A549 treated with AZD2906 at 1 μM for 4 hours (cell line): ENCODE results near the gene ENO3. TPM values are rescaled to one million over a fixed set of nuclear protein-coding genes. Genes with fewer than 3 reads are reported as not detected.

ENCODE experiments used
- total RNA-seq: library from RNA; stranded (reverse); fragments of 200-300 nt; extraction: Qiagen RNA extraction; gene quantifications from 5 replicates; pipeline ENCODE4 v1.2.3, GENCODE V29; 2022

Gene ENO3
- total RNA-seq: 37.7 to 50.5 TPM (median 43.7 TPM) in 5 replicates

DNA sequence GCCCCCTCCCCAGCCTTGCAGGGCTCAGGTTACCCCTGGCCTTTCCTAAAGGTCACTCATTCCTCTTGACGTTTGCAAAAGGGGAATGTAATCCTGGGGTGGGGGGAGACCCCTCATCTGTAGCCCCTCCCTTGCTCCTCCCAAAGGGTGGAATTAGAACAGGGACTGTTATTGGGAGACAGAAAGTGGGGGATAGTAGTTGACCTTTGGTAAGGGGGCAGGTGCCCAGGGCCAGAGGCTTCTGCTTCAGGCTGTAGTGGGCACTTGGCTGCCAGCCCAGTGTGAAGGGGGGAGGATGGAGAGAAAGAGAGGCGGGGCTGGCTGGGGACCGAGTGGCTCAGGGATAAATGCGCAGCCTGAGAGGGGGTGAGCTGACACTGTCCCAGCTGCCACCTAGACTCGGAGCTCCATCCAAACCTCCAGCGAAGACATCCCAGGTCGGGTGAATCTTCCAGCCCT, at the start of gene ENO3:
TSS of gene ENO3 (plus strand) at position 374 of the 459 bp plus-strand sequence. CDS start 711 bp downstream, outside the sequence.

DNA sequence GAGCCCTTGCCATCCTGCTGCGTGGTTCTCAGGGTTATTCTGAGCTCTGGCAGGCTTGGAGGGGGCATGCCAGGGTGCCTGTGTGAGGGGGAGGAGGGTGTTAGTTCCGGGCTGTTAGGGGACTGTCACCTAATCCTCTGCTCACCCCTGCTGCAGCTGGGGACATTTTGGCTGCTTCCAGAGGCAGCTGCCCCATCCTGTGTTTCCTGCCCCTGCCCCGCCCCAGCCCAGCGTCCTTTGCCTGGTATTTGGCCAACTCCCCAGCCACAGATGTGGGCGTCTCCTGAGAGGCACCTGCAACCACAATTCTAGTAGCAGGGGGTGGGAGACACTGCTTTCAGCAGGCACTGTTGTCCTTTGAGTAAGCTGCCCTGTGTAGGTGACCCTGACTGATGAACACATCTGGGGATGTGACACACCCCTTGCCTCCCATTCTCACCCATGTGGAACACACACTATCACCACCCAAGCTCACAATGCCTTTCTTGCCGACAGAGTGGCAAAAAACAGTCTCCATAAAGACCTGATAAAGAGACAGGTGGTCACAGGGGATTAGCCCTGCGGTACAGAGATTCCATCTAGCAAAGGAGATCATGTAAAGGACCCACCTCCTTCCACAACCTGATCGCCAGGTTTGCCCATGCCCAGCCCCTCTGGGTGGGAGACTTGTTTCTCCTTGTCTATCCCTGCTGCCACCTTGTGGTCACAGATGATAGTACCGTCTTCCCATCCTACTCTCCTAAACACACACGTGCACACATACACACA, 47.7 kb upstream of the ENO3 start, which contains the start of gene CHRNE:
TSS of gene CHRNE (minus strand) at position 48 of the 768 bp plus-strand sequence. CDS start at position 13, 35 bp downstream.

GRCh38 chr17:4931963-4932362, 19.0 kb upstream of the ENO3 start, which contains the start of gene GP1BA:
Gene GP1BA (plus strand): TSS chr17:4932277. CDS start chr17:4932605, 328 bp downstream.

GRCh38 chr17:4939796-4940554, 10.9 kb upstream of the ENO3 start, which contains the start of the genes RNF167 and SLC25A11:
Gene RNF167 (plus strand): TSS chr17:4940268. CDS start chr17:4940910, 642 bp downstream.
Gene SLC25A11 (minus strand): TSS chr17:4940046. CDS start chr17:4939910, 136 bp downstream.

DNA sequence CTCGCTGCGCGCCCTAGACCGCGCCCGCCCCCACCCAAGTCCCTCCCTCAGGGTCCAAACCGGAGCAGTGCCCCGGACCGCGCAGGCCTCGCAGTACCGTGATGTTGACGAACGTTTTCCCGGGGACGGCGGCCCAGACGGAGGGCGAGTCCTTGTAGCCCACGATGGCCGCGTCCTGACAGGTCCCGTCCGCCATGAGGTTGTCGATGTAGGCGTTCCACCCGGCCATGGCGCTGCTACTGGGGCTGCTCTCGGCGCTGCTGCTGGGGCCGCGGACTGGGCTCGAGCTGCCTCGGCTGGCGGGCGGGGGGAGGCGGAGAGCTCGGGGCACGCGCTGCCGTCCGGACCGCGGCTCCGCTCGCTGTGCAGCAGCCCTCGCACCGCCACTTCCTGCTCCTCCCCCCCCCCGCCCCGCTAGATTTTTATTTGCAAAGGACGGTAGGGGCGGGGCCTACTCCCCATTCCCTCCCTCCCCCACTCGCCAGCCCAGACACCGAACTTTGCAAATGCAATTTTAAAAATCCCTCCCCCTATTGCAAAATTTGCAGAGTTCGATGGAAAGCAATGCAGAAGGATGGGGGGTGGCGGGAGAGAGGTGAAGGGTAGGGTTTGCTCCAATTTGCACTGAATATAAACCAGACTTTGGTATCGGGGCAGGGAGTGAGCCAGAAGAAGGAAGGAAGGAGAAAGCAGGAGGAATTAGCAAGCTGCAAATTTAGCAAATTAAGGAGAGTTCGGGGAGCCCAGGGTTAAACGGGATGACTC, 2.6 kb upstream of the ENO3 start, which contains the start of gene PFN1:
TSS of gene PFN1 (minus strand) at position 365 of the 765 bp plus-strand sequence. CDS start at position 229, 136 bp downstream.

DNA sequence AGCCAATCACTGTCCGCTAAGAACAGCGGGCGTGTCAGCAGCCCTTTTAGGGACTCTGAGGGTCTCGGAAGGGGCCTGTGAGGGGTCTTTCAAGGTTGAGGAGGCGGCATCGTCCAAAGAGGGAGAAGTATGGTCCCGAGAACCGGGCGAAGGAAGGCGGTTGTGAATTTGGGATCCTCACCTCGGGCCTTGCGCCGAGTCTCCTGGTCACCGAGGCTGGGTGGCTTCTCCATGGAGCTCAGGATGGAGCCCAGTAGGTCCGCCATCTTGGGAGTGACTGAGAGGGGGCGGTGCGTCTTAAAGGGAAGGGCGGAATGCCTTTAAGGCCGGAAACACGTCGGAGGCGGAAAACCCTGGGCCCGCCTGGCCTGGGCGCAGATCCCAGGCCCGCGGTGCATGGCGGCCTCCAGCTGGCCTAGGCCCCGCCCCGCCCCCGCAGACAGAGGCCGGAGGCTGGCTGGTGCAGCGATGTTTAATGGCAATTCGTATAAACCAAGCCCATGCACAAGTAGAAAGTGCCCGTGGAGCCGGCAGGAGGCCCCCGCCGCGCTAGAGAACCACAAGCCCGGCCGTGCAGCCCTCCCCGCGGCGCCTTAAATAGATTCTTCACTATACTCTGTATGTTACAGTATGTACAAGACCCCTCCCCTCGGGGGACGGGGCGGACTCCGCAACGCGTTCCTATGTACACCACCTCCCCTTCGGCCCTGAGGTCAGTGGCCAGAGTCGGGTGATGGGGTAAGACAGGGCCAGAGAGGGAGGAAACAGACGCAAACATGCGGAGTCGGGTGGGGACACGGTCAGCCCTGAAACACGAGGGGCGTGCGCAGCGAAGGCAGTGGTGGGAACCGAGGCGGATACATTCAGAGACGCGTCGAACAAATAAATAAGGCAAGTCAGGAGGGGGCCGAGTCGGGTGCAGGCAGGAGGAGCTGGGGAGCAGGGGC, 16.9 kb downstream of the ENO3 start, which contains the start of gene SPAG7:
TSS of gene SPAG7 (minus strand) at position 279 of the 947 bp plus-strand sequence. CDS start at position 266, 13 bp downstream.

DNA sequence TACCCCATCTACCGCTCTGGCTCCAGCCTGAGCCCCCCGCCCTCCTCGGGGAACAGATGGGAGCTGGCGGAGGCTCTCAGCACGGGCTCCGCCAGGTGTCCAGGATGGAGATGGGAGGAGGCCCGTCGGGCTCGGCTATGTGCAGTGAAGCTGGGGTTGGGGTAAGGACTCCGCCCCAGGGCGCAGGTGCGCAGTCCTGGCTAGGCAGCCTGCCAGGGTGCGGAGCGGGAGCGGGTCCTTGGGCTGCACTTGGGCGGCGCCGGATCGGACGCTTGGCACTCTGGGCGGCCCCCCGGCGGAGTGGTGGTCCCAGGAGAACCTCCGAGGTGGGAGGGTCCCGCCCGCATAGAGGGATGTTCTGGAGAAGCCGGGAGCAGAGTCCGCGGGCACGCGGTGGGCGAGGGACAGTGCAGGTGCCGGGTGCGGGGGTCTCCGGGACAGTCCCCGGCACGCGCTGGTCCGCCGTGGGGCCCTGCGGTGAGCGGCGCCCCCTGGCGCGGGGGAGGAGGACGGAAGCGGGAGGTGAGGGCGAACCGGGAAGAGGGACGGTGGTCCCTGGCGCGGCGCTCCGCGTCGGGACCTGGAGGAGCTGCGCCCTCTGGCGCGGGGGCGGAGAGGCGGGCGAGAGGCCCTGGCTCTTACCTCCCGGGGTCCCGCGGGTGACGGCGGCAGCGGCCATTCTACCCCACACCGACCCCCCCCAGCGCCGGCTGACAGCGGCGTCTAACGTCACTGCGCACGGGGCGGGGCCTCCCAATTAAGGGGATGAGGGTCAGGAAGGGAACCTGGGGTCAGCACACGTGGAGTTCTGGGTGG, 36.2 kb downstream of the ENO3 start, which contains the start of gene CAMTA2:
TSS of gene CAMTA2 (minus strand) at position 725 of the 816 bp plus-strand sequence. CDS start 1,453 bp downstream, outside the sequence.

DNA sequence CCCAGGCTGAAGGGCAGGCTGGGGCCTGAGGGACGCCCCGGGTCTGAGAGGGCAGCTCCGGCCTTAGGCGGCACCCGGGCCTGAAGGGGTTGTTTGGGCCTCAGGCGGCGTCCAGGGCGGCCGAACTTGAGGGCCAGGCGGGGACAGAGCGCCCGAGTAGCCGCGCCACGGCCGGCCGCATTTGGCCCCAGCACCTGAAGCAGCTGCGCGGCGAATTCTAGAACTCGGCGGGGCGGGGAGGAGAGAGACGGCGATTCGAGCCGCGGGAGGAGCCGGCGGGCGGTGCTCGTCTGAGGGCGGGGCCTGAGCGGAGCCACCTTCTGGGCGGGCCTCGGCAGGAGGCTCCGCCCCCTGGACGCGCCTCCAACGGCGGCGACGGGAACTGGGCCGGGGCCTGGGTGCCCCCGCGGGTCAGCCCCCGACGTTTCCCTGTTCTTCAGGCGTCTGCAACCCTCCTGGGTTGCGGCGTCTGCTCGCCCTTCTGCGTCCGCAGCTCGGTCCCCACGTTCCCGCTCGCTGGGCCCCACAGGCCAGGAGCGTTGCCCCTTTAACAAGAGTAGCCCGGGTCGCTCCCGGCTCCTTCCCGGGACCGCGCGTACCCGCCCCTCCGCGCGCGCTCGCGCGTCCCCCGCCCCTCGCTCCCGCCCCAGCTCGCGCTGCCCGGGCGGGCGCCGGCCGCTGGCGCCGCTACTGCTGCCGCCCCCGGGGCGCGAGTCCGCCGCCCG, 46.5 kb downstream of the ENO3 start, which contains the start of the genes INCA1 and KIF1C:
TSS of gene INCA1 (minus strand) at position 221 of the 725 bp plus-strand sequence. CDS start 3,085 bp downstream, outside the sequence.
TSS of gene KIF1C (plus strand) at position 649 of the 725 bp plus-strand sequence. CDS start 2,297 bp downstream, outside the sequence.

Other genes starting within 250 kb of the ENO3 start
- gene PELP1, start 247.0 kb upstream of the ENO3 start, total RNA-seq: 61.4 to 74.7 TPM (median 73.3 TPM) in 5 replicates
- gene ARRB2, start 240.5 kb upstream of the ENO3 start, total RNA-seq: 45.4 to 63.2 TPM (median 52.9 TPM) in 5 replicates
- gene MED11, start 219.7 kb upstream of the ENO3 start, total RNA-seq: 39.6 to 43.6 TPM (median 40.6 TPM) in 5 replicates
- 0.28 to 0.48 TPM (median 0.40 TPM) in 5 replicates for gene ZMYND15, start 211.3 kb upstream of the ENO3 start, total RNA-seq
- gene CXCL16, start 211.2 kb upstream of the ENO3 start, total RNA-seq: 12.9 to 17.1 TPM (median 15.5 TPM) in 5 replicates
- 0.45 to 0.94 TPM (median 0.63 TPM) in 5 replicates for gene TM4SF5, start 179.2 kb upstream of the ENO3 start, total RNA-seq
- gene VMO1, start 164.8 kb upstream of the ENO3 start, total RNA-seq: 0.39 to 1.4 TPM (median 0.76 TPM) in 5 replicates
- gene GLTPD2, start 162.2 kb upstream of the ENO3 start, total RNA-seq: 0.08 to 0.18 TPM in 2 of 5 replicates, not detected in the others
- gene PSMB6, start 155.0 kb upstream of the ENO3 start, total RNA-seq: 460 to 509 TPM (median 497 TPM) in 5 replicates
- 20.2 to 23.9 TPM (median 21.6 TPM) in 5 replicates for gene PLD2, start 144.0 kb upstream of the ENO3 start, total RNA-seq
- gene MINK1, start 117.8 kb upstream of the ENO3 start, total RNA-seq: 50.0 to 59.9 TPM (median 53.5 TPM) in 5 replicates
- gene C17orf107, start 51.6 kb upstream of the ENO3 start, total RNA-seq: 0.17 to 0.30 TPM (median 0.26 TPM) in 5 replicates
- 0.05 to 0.14 TPM (median 0.11 TPM) in 4 of 5 replicates, not detected in the other for gene CHRNE, start 48.0 kb upstream of the ENO3 start, total RNA-seq
- gene GP1BA, start 18.8 kb upstream of the ENO3 start, total RNA-seq: not detected in 5 replicates
- 50.6 to 71.8 TPM (median 68.6 TPM) in 5 replicates for gene SLC25A11, start 11.1 kb upstream of the ENO3 start, total RNA-seq
- 87.5 to 144 TPM (median 123 TPM) in 5 replicates for gene RNF167, start 10.9 kb upstream of the ENO3 start, total RNA-seq
- 2,518 to 3,013 TPM (median 2,877 TPM) in 5 replicates for gene PFN1, start 2.6 kb upstream of the ENO3 start, total RNA-seq
- 68.0 to 87.9 TPM (median 71.6 TPM) in 5 replicates for gene SPAG7, start 16.7 kb downstream of the ENO3 start, total RNA-seq
- gene CAMTA2, start 36.6 kb downstream of the ENO3 start, total RNA-seq: 25.7 to 38.5 TPM (median 34.5 TPM) in 5 replicates
- 1.4 to 1.9 TPM (median 1.6 TPM) in 5 replicates for gene INCA1, start 46.4 kb downstream of the ENO3 start, total RNA-seq
- 97.5 to 119 TPM (median 110 TPM) in 5 replicates for gene KIF1C, start 46.8 kb downstream of the ENO3 start, total RNA-seq
- gene SLC52A1, start 84.3 kb downstream of the ENO3 start, total RNA-seq: 0.38 to 0.99 TPM (median 0.79 TPM) in 5 replicates
- 0.82 to 1.1 TPM (median 1.0 TPM) in 5 replicates for gene ZFP3, start 127.3 kb downstream of the ENO3 start, total RNA-seq
- 3.7 to 4.2 TPM (median 3.9 TPM) in 5 replicates for gene ZNF232, start 160.8 kb downstream of the ENO3 start, total RNA-seq
- 0.01 to 0.03 TPM (median 0.02 TPM) in 4 of 5 replicates, not detected in the other for gene USP6, start 164.9 kb downstream of the ENO3 start, total RNA-seq
- 1.1 to 1.6 TPM (median 1.5 TPM) in 5 replicates for gene ZNF594, start 240.7 kb downstream of the ENO3 start, total RNA-seq